HepG2 (cell line): Measurements from ENCODE around the gene CCDC142. TPM values are rescaled to one million over a fixed set of nuclear protein-coding genes. Genes with fewer than 3 reads are reported as not detected.

Experiments
- CBFB ChIP-seq: sonication (generic); formaldehyde crosslinking; IDR thresholded peaks from 2 replicates; pipeline ENCODE4 v1.4.0; 2020; ENCODE audit warnings: missing genetic modification reagents
- DR1 ChIP-seq: sonication (generic); formaldehyde crosslinking; IDR thresholded peaks from 2 replicates; pipeline ENCODE4 v1.8.0; 2021; ENCODE audit warnings: mild to moderate bottlenecking, missing genetic modification reagents, inconsistent platforms
- ELF3 ChIP-seq: IDR thresholded peaks from 2 replicates; pipeline ENCODE4 v1.6.1; 2016; ENCODE audit warnings: missing genetic modification reagents, missing compliant biosample characterization
- HNRNPLL ChIP-seq: fragments of 200-400 bp; formaldehyde crosslinking; IDR thresholded peaks from 2 replicates; pipeline ENCODE4 v1.6.1; 2017; ENCODE audit warnings: mild to moderate bottlenecking, low read depth, low read length; ENCODE audit not compliant: poor library complexity, severe bottlenecking
- KDM5A ChIP-seq: fragments of 200-600 bp; sonication (generic); IDR thresholded peaks from 2 replicates; pipeline ENCODE4 v1.7.0; 2018; ENCODE audit warnings: antibody characterized with exemption, mild to moderate bottlenecking, low read length, borderline replicate concordance
- MAZ ChIP-seq, 2 experiments: sonication (generic) in 1 of 2; formaldehyde crosslinking in 1 of 2; IDR thresholded peaks; 2 replicates each; pipeline versions ENCODE4 v1.5.0 to v1.6.1; 2012 to 2020; ENCODE audit warnings: low read depth in 2 of 2, mild to moderate bottlenecking in 2 of 2, borderline replicate concordance in 1 of 2, improper control_type of control experiment in 1 of 2, low read length in 1 of 2, missing genetic modification reagents in 1 of 2, moderate library complexity in 1 of 2
- NR2F1 ChIP-seq, 2 experiments: fragments of 450-650 bp in 1 of 2; formaldehyde crosslinking in 1 of 2; IDR thresholded peaks; 2 replicates each; pipeline versions ENCODE4 v1.5.0 to v1.6.1; 2016 to 2020; ENCODE audit warnings: mild to moderate bottlenecking in 1 of 2, missing compliant biosample characterization in 1 of 2, missing genetic modification reagents in 1 of 2, moderate library complexity in 1 of 2
- PCBP2 ChIP-seq: fragments of 200-400 bp; formaldehyde crosslinking; optimal IDR thresholded peaks from 2 replicates; pipeline ENCODE3; 2018; ENCODE audit warnings: low read length, low read depth; ENCODE audit not compliant: poor library complexity, severe bottlenecking
- PHF20 ChIP-seq: sonication (generic); formaldehyde crosslinking; IDR thresholded peaks from 2 replicates; pipeline ENCODE4 v1.5.0; 2020; ENCODE audit warnings: mild to moderate bottlenecking, missing genetic modification reagents
- RERE ChIP-seq: IDR thresholded peaks from 2 replicates; pipeline ENCODE4 v1.6.1; 2016; ENCODE audit warnings: low read depth, missing genetic modification reagents, missing compliant biosample characterization
- ZBTB3 ChIP-seq: sonication (generic); formaldehyde crosslinking; IDR thresholded peaks from 2 replicates; pipeline ENCODE4 v1.4.0; 2020; ENCODE audit warnings: low read depth, mild to moderate bottlenecking, moderate library complexity, missing genetic modification reagents, borderline replicate concordance
- ZNF18 ChIP-seq: sonication (generic); formaldehyde crosslinking; IDR thresholded peaks from 2 replicates; pipeline ENCODE4 v1.8.0; 2022; ENCODE audit warnings: mild to moderate bottlenecking, missing genetic modification reagents; ENCODE audit not compliant: insufficient replicate concordance
- ZNF256 ChIP-seq: sonication (generic); formaldehyde crosslinking; conservative IDR thresholded peaks from 2 replicates; pipeline ENCODE4 v1.4.0; 2020; ENCODE audit warnings: missing genetic modification reagents
- ZNF570 ChIP-seq: sonication (generic); formaldehyde crosslinking; IDR thresholded peaks from 2 replicates; pipeline ENCODE4 v1.4.0; 2020; ENCODE audit warnings: mild to moderate bottlenecking, missing genetic modification reagents, borderline replicate concordance
- ZNF841 ChIP-seq: sonication (generic); formaldehyde crosslinking; IDR thresholded peaks from 2 replicates; pipeline ENCODE4 v1.8.1; 2023; ENCODE audit warnings: missing genetic modification reagents, borderline replicate concordance
- polyA plus RNA-seq, 8 experiments: library from polyadenylated mRNA; depleted of rRNA in 3 of 8; stranded (reverse) in 7 of 8; unstranded in 1 of 8; fragments of >200 nt; fragmentation: Illumina TruSeq in 4 of 8; extraction: Trizol in 4 of 8; gene quantifications; 2 replicates each; pipeline versions ENCODE4 v1.2.1 to v1.2.3, GENCODE V29; 2011 to 2016; ENCODE audit warnings: low read depth in 4 of 8, missing spikeins in 1 of 8, mixed read lengths in 1 of 8; ENCODE audit not compliant: insufficient read depth in 1 of 8
- total RNA-seq, 5 experiments: library from RNA; depleted of rRNA; stranded (reverse); fragments of >200 nt; fragmentation: Illumina TruSeq; extraction: Trizol; gene quantifications; 2 replicates each; pipeline ENCODE4 v1.2.3, GENCODE V29; 2016; ENCODE audit warnings: low read depth in 1 of 5
- TF ChIP-seq, protein P1 (sequence below): sonication (generic); formaldehyde crosslinking; IDR thresholded peaks from 2 replicates; pipeline ENCODE4 v1.4.0; 2020; ENCODE audit warnings: missing genetic modification reagents, mild to moderate bottlenecking, borderline replicate concordance
- TF ChIP-seq, protein P2 (sequence below): IDR thresholded peaks from 2 replicates; pipeline ENCODE4 v1.6.1; 2016; ENCODE audit warnings: missing compliant biosample characterization, missing genetic modification reagents, borderline replicate concordance

CCDC142 gene
- total and polyA plus RNA-seq, 2 of the 13 experiments (the other 11 are each of a cell fraction or from before 2014, with no cell fraction given) = 14.7 to 30.4 TPM

DNA sequence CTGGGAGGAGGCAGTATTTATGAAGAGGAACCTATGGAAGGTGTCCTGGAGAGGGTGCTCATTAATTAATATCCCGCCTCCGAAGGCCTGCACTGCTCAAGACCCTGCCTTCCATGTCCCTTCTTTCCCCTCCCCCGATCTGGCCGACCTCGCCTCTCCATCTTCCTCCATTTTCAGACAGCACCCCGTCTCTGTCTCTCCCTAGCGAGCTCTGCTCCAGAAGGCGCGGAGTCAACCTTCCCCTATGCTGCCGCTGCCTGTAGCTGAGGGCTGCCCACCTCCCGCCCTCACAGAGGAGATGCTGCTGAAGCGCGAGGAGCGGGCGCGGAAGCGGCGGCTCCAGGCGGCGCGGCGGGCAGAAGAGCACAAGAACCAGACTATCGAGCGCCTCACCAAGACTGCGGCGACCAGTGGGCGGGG, 25.7 kb downstream of the CCDC142 start (continued):
- TF ChIP-seq, protein P1, sequence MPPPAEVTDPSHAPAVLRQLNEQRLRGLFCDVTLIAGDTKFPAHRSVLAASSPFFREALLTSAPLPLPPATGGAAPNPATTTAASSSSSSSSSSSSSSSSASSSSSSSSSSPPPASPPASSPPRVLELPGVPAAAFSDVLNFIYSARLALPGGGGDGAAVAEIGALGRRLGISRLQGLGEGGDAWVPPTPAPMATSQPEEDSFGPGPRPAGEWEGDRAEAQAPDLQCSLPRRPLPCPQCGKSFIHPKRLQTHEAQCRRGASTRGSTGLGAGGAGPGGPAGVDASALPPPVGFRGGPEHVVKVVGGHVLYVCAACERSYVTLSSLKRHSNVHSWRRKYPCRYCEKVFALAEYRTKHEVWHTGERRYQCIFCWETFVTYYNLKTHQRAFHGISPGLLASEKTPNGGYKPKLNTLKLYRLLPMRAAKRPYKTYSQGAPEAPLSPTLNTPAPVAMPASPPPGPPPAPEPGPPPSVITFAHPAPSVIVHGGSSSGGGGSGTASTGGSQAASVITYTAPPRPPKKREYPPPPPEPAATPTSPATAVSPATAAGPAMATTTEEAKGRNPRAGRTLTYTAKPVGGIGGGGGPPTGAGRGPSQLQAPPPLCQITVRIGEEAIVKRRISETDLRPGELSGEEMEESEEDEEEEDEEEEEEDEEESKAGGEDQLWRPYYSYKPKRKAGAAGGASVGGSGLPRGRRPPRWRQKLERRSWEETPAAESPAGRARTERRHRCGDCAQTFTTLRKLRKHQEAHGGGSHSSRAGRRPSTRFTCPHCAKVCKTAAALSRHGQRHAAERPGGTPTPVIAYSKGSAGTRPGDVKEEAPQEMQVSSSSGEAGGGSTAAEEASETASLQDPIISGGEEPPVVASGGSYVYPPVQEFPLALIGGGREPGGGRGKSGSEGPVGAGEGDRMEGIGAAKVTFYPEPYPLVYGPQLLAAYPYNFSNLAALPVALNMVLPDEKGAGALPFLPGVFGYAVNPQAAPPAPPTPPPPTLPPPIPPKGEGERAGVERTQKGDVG (CRISPR knock-in tag) = no peak
- TF ChIP-seq, protein P2, sequence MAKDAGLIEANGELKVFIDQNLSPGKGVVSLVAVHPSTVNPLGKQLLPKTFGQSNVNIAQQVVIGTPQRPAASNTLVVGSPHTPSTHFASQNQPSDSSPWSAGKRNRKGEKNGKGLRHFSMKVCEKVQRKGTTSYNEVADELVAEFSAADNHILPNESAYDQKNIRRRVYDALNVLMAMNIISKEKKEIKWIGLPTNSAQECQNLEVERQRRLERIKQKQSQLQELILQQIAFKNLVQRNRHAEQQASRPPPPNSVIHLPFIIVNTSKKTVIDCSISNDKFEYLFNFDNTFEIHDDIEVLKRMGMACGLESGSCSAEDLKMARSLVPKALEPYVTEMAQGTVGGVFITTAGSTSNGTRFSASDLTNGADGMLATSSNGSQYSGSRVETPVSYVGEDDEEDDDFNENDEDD = 0 out of 2 replicates have a peak, but pooled peaks have one; percentile 45
- TF ChIP-seq PHF20 (CRISPR knock-in tag) = no peak
- TF ChIP-seq MAZ (IDR thresholded peaks at IDR 0.05; ENCODE audit: borderline replicate concordance, low read depth, low read length) = peak; percentile 60; the same call in 1 of the 2 replicates
- 0 out of 2 replicates have a peak, but pooled peaks have one; percentile 34 for TF ChIP-seq MAZ (CRISPR knock-in tag; IDR thresholded peaks at IDR 0.05; ENCODE audit: low read depth)
- no peak for TF ChIP-seq KDM5A
- TF ChIP-seq ZNF256 = no peak
- no peak for TF ChIP-seq PCBP2
- no peak for TF ChIP-seq DR1
- no peak for TF ChIP-seq ZNF570 (CRISPR knock-in tag)
- no peak for TF ChIP-seq ZNF841 (CRISPR knock-in tag)
- TF ChIP-seq ZBTB3 (CRISPR knock-in tag) = no peak
- no peak for TF ChIP-seq HNRNPLL
- TF ChIP-seq NR2F1 (CRISPR knock-in tag; IDR thresholded peaks at IDR 0.05) = 0 out of 4 replicates have a peak, but pooled peaks of 1 of the 2 experiments have one; percentile 4
- TF ChIP-seq CBFB (CRISPR knock-in tag) = no peak
- 0 out of 2 replicates have a peak, but pooled peaks have one; percentile 1 for TF ChIP-seq ELF3 (CRISPR knock-in tag)
- TF ChIP-seq ZNF18 (CRISPR knock-in tag) = no peak
- no peak for TF ChIP-seq RERE (CRISPR knock-in tag)
